CD8-positive, alpha-beta memory T cell (primary cell): ENCODE data around the gene MB. TPM values are rescaled to one million over a fixed set of nuclear protein-coding genes. Genes with fewer than 3 reads are reported as not detected.

ENCODE experiments used
- CTCF ChIA-PET: fragments of 350-600 bp; sonication (Branson Sonifier 250); formaldehyde crosslinking; loops from one replicate; lab custom pipeline; 2021; ENCODE audit warnings: antibody characterized with exemption; lab: Charles Lee
- POLR2A ChIA-PET: fragments of 350-600 bp; sonication (Branson Sonifier 250); formaldehyde crosslinking; loops from one replicate; lab custom pipeline; 2021; ENCODE audit warnings: antibody characterized with exemption; lab: Charles Lee
- DNase-seq, 5 donors: peaks; one replicate each; pipeline versions ENCODE4 v3.0.0 to v3.0.0-alpha.2; 2020 to 2022; ENCODE audit warnings: mixed read lengths in 1 of 5
- H3K27ac ChIP-seq: one replicate; pipeline ENCODE4 v1.7.0; 2013; ENCODE audit warnings: low read depth, mild to moderate bottlenecking, low read length, moderate library complexity
- H3K27me3 ChIP-seq: 2 replicates; pipeline ENCODE4 v1.7.0; 2013; ENCODE audit warnings: low read length, mild to moderate bottlenecking; ENCODE audit not compliant: insufficient read depth, poor library complexity, severe bottlenecking
- H3K36me3 ChIP-seq: 2 replicates; pipeline ENCODE4 v1.7.0; 2013; ENCODE audit warnings: mild to moderate bottlenecking, low read length, moderate library complexity; ENCODE audit not compliant: insufficient read depth
- H3K4me1 ChIP-seq: 2 replicates; pipeline ENCODE4 v1.7.0; 2013; ENCODE audit warnings: mild to moderate bottlenecking, low read length, moderate library complexity; ENCODE audit not compliant: insufficient read depth
- H3K4me3 ChIP-seq: 2 replicates; pipeline ENCODE4 v1.7.0; 2013; ENCODE audit warnings: mild to moderate bottlenecking, low read length
- H3K9me3 ChIP-seq: 2 replicates; pipeline ENCODE4 v1.7.0; 2013; ENCODE audit warnings: mild to moderate bottlenecking, low read length
- H3K27ac Mint-ChIP-seq, 8 donors: one replicate each; pipeline ENCODE4 v1.8.0; 2020 to 2021; ENCODE audit warnings: mixed read lengths in 8 of 8, mild to moderate bottlenecking in 6 of 8, inconsistent platforms in 3 of 8, moderate library complexity in 3 of 8
- H3K27me3 Mint-ChIP-seq, 2 donors: one replicate each; pipeline ENCODE4 v1.8.0; 2020 to 2021; ENCODE audit warnings: mixed read lengths in 2 of 2, mild to moderate bottlenecking in 1 of 2, moderate library complexity in 1 of 2
- H3K36me3 Mint-ChIP-seq, 3 donors: one replicate each; pipeline ENCODE4 v1.8.0; 2020 to 2021; ENCODE audit warnings: mixed read lengths in 3 of 3, inconsistent platforms in 1 of 3, mild to moderate bottlenecking in 1 of 3
- H3K4me1 Mint-ChIP-seq, 3 donors: one replicate each; pipeline ENCODE4 v1.8.0; 2020 to 2021; ENCODE audit warnings: mixed read lengths in 3 of 3, inconsistent platforms in 1 of 3, mild to moderate bottlenecking in 1 of 3
- H3K4me3 Mint-ChIP-seq, 7 donors: one replicate each; pipeline ENCODE4 v1.8.0; 2020 to 2021; ENCODE audit warnings: mixed read lengths in 7 of 7, mild to moderate bottlenecking in 6 of 7, moderate library complexity in 4 of 7, inconsistent platforms in 2 of 7
- H3K9me3 Mint-ChIP-seq, 5 donors: one replicate each; pipeline ENCODE4 v1.8.0; 2020 to 2022; ENCODE audit warnings: mixed read lengths in 5 of 5, mild to moderate bottlenecking in 3 of 5, moderate library complexity in 2 of 5, inconsistent platforms in 1 of 5
- polyA plus RNA-seq: library from polyadenylated mRNA; unstranded; fragments of 300-500 nt; fragmentation: Illumina TruSeq; gene quantifications from one replicate; pipeline ENCODE4 v1.2.3, GENCODE V29; 2021
- total RNA-seq, 2 experiments: library from RNA; stranded (reverse); gene quantifications; one replicate each; pipeline ENCODE4 v1.2.3, GENCODE V29; 2021

The MB gene
- total and polyA plus RNA-seq, 3 experiments from 2014 or later: 2.5 to 2.7 TPM; not detected in 1

GRCh38 chr22:35621451-35621850 lies 4.3 kb upstream of the MB start:
- H3K4me1 ChIP-seq: no peaks in the 10 kb centered on the region
- H3K36me3 ChIP-seq: no peaks in the 10 kb centered on the region
- H3K27ac Mint-ChIP-seq: no peak overlapping the region
- ChIA-PET CTCF (interaction anchor here (1.4 to 2.3 kb wide), 3 partner anchors 269 to 503 kb away, joined by 3 to 8 read pairs (median 3); no protein-coding TSS in a partner anchor), POLR2A (no interaction called here)
- H3K27ac ChIP-seq: no peak overlapping the region
- peaks cover 0 to 9% (median 5%) of the 10 kb centered on the region in 3 donors for H3K4me1 Mint-ChIP-seq
- no peak overlapping the region for H3K4me3 Mint-ChIP-seq
- H3K27me3 Mint-ChIP-seq: peaks cover 4 to 7% of the 10 kb centered on the region in 2 donors
- no peak for DNase-seq
- H3K27me3 ChIP-seq: no peaks in the 10 kb centered on the region
- no peak overlapping the region for H3K4me3 ChIP-seq
- H3K36me3 Mint-ChIP-seq: no peaks in the 10 kb centered on the region
- H3K9me3 ChIP-seq: no peaks in the 10 kb centered on the region
- H3K9me3 Mint-ChIP-seq: no peaks in the 10 kb centered on the region

DNA sequence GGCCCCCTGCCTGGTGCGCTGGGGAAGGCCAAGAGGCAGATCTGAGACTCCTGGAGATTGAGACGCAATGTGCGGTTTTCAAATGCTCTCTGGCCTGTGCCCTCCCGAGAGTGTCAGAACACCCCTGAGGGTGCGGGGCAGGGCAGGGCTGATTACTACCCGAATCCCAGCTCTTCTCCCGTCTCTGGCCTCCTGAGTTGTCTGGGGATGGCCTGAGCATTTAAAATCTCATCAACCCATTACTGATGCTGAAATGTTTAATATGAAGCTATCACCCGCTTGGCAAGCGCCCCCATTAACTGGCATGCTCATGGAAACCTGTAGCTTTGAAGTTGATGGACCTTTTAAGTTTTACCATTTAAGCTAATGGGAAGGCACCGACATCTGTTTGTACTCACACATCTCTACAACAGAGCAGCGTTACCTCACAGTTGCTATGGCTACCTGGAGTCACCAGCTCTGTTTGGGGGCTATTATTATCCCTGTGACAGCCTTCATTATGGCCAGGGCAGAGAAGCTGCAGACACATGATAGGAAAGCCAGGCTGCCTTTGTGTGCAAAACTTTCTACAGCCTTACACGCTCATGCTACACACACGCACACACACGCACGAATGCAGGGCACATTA lies 3.6 kb upstream of the MB start:
- no peak for DNase-seq
- CTCF ChIA-PET: interaction anchor here (1.4 to 2.3 kb wide), 3 partner anchors 268 to 504 kb away, joined by 3 to 8 read pairs (median 3); no protein-coding TSS in a partner anchor
- Mint-ChIP-seq H3K27me3 (peaks cover 4 to 7% of the 10 kb centered on the region in 2 donors), H3K36me3 (no peaks in the 10 kb centered on the region), H3K4me1 (peaks cover 0 to 16% (median 12%) of the 10 kb centered on the region in 3 donors), H3K9me3 (no peaks in the 10 kb centered on the region), H3K4me3 (no peak overlapping the region), H3K27ac (no peak overlapping the region)
- H3K9me3 ChIP-seq: no peaks in the 10 kb centered on the region
- POLR2A ChIA-PET: no interaction called here
- H3K36me3 ChIP-seq: no peaks in the 10 kb centered on the region
- H3K4me3 ChIP-seq: no peak overlapping the region
- H3K4me1 ChIP-seq: peaks cover 3% of the 10 kb centered on the region
- no peak overlapping the region for H3K27ac ChIP-seq
- H3K27me3 ChIP-seq: no peaks in the 10 kb centered on the region

GRCh38 chr22:35619336-35620094 lies 2.4 kb upstream of the MB start:
- no peak for DNase-seq
- H3K36me3 ChIP-seq: no peaks in the 10 kb centered on the region
- Mint-ChIP-seq H3K4me3 (no peak overlapping the region), H3K9me3 (no peaks in the 10 kb centered on the region), H3K36me3 (no peaks in the 10 kb centered on the region), H3K27me3 (peaks cover 1 to 7% of the 10 kb centered on the region in 2 donors), H3K27ac (no peak overlapping the region), H3K4me1 (peaks cover 0 to 20% (median 15%) of the 10 kb centered on the region in 3 donors)
- peaks cover 5% of the 10 kb centered on the region for H3K4me1 ChIP-seq
- ChIA-PET CTCF (interaction anchor here (1.4 kb wide), 1 partner anchor 8 kb away, joined by 3 read pairs; no protein-coding TSS in a partner anchor), POLR2A (no interaction called here)
- no peak overlapping the region for H3K27ac ChIP-seq
- no peaks in the 10 kb centered on the region for H3K27me3 ChIP-seq
- H3K9me3 ChIP-seq: no peaks in the 10 kb centered on the region
- no peak overlapping the region for H3K4me3 ChIP-seq

- H3K27ac ChIP-seq: no peak overlapping the region
- DNase-seq: no peak
These were observed 1.5 kb upstream of the MB start for GRCh38 chr22:35618427-35619223.

GRCh38 chr22:35616043-35616442 lies 1.1 kb downstream of the MB start:
- Histone ChIP-seq H3K27me3 (no peaks in the 10 kb centered on the region), H3K9me3 (no peaks in the 10 kb centered on the region), H3K4me1 (peaks cover 5% of the 10 kb centered on the region), H3K27ac (no peak overlapping the region), H3K36me3 (no peaks in the 10 kb centered on the region), H3K4me3 (no peak overlapping the region)
- DNase-seq: no peak
- CTCF ChIA-PET: no interaction called here
- Mint-ChIP-seq H3K27me3 (peaks cover 0 to 7% of the 10 kb centered on the region in 2 donors), H3K36me3 (no peaks in the 10 kb centered on the region), H3K4me1 (peaks cover 6 to 26% (median 15%) of the 10 kb centered on the region in 3 donors), H3K9me3 (no peaks in the 10 kb centered on the region), H3K27ac (no peak overlapping the region), H3K4me3 (no peak overlapping the region)
- POLR2A ChIA-PET: no interaction called here

More at GRCh38 chr22:35618427-35619223, 1.5 kb upstream of the MB start:
- Mint-ChIP-seq H3K4me1 (peaks cover 0 to 20% (median 15%) of the 10 kb centered on the region in 3 donors), H3K9me3 (no peaks in the 10 kb centered on the region), H3K27me3 (peaks cover 0 to 7% of the 10 kb centered on the region in 2 donors), H3K36me3 (no peaks in the 10 kb centered on the region), H3K4me3 (no peak overlapping the region), H3K27ac (no peak overlapping the region)
- Histone ChIP-seq H3K4me1 (peaks cover 5% of the 10 kb centered on the region), H3K9me3 (no peaks in the 10 kb centered on the region), H3K36me3 (no peaks in the 10 kb centered on the region), H3K4me3 (no peak overlapping the region), H3K27me3 (no peaks in the 10 kb centered on the region)
- CTCF ChIA-PET: interaction anchor here (1.4 kb wide), 1 partner anchor 7 kb away, joined by 3 read pairs; no protein-coding TSS in a partner anchor
- POLR2A ChIA-PET: no interaction called here

DNA sequence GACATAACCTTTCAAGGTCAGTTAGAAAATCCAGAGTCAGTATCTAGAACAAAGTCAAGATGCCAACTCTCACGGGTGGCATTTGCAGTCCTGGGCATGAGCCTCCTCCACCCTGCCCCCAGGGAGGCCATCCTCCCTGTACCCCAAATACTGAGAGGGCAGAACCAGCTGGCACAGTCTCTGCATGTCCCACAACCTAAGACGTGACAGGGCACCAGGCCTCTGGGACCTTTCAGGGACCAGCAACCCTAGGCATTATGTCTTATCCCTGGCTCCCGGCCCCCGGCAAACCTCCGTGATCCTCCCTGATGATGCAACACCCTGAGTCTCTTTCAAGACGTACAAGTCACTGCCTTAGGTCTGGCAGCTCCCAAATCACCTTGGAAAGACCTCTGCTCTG lies 2.0 kb downstream of the MB start:
- Histone ChIP-seq H3K27ac (no peak overlapping the region), H3K4me3 (no peak overlapping the region), H3K36me3 (no peaks in the 10 kb centered on the region), H3K9me3 (no peaks in the 10 kb centered on the region), H3K27me3 (no peaks in the 10 kb centered on the region), H3K4me1 (peaks cover 5% of the 10 kb centered on the region)
- Mint-ChIP-seq H3K27ac (no peak overlapping the region), H3K36me3 (no peaks in the 10 kb centered on the region), H3K4me1 (peaks cover 6 to 26% (median 15%) of the 10 kb centered on the region in 3 donors), H3K27me3 (peaks cover 2 to 12% of the 10 kb centered on the region in 2 donors), H3K4me3 (no peak overlapping the region), H3K9me3 (no peaks in the 10 kb centered on the region)
- ChIA-PET POLR2A (no interaction called here), CTCF (no interaction called here)
- no peak for DNase-seq

DNA sequence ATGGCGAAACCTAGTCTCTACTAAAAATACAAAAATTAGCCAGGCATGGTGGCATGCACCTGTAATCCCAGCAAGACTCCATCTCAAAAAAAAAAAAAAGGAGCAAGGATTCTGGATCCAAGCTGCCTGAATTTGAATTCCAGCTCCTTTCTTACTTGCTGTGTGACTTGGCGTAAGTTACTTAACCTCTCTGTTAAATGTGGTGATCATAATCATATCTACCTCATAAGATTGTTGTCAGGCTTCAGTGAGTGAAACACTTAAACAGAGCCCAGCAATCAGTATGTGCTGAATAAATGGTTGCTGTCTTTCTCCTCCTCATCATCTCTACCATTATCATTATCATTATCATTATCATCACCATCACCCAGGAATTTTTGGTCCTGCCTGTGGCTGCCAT lies 2.7 kb downstream of the MB start:
- Histone ChIP-seq H3K27me3 (no peaks in the 10 kb centered on the region), H3K9me3 (no peaks in the 10 kb centered on the region), H3K36me3 (no peaks in the 10 kb centered on the region), H3K4me1 (peaks cover 5% of the 10 kb centered on the region), H3K27ac (no peak overlapping the region), H3K4me3 (no peak overlapping the region)
- ChIA-PET POLR2A (no interaction called here), CTCF (no interaction called here)
- peaks cover 6 to 26% (median 15%) of the 10 kb centered on the region in 3 donors for H3K4me1 Mint-ChIP-seq
- H3K27me3 Mint-ChIP-seq: peaks cover 2 to 14% of the 10 kb centered on the region in 2 donors
- H3K27ac Mint-ChIP-seq: no peak overlapping the region
- no peak overlapping the region for H3K4me3 Mint-ChIP-seq
- H3K9me3 Mint-ChIP-seq: no peaks in the 10 kb centered on the region
- DNase-seq: no peak
- no peaks in the 10 kb centered on the region for H3K36me3 Mint-ChIP-seq
